HepG2 (cell line): Measurements from ENCODE around the gene CAPN15. TPM values are rescaled to one million over a fixed set of nuclear protein-coding genes. Genes with fewer than 3 reads are reported as not detected.

ENCODE experiments used
- CENPT ChIP-seq: sonication (generic); formaldehyde crosslinking; IDR thresholded peaks from 2 replicates; pipeline ENCODE4 v1.8.0; 2022; ENCODE audit warnings: low read depth, mild to moderate bottlenecking, moderate library complexity, missing genetic modification reagents
- HIVEP1 ChIP-seq: sonication (generic); formaldehyde crosslinking; IDR thresholded peaks from 2 replicates; pipeline ENCODE4 v1.4.0; 2020; ENCODE audit warnings: mild to moderate bottlenecking, missing genetic modification reagents
- HMGXB3 ChIP-seq: sonication (generic); formaldehyde crosslinking; IDR thresholded peaks from 2 replicates; pipeline ENCODE4 v1.4.0; 2020; ENCODE audit warnings: missing genetic modification reagents, borderline replicate concordance
- HNRNPL ChIP-seq: fragments of 200-400 bp; formaldehyde crosslinking; IDR thresholded peaks from 2 replicates; pipeline ENCODE4 v1.6.1; 2017; ENCODE audit warnings: mild to moderate bottlenecking, low read depth, low read length
- KDM2A ChIP-seq: sonication (generic); formaldehyde crosslinking; IDR thresholded peaks from 2 replicates; pipeline ENCODE4 v1.4.0; 2020; ENCODE audit warnings: low read depth, missing genetic modification reagents, borderline replicate concordance
- KLF16 ChIP-seq, 2 experiments: sonication (generic) in 1 of 2; formaldehyde crosslinking in 1 of 2; IDR thresholded peaks; 2 replicates each; pipeline versions ENCODE4 v1.6.1 to v1.8.0; 2016 to 2023; ENCODE audit warnings: missing genetic modification reagents in 2 of 2, missing compliant biosample characterization in 1 of 2
- MTF2 ChIP-seq: sonication (generic); formaldehyde crosslinking; IDR thresholded peaks from 2 replicates; pipeline ENCODE4 v1.5.0; 2020; ENCODE audit warnings: missing genetic modification reagents, borderline replicate concordance
- NFYB ChIP-seq: sonication (generic); formaldehyde crosslinking; IDR thresholded peaks from 2 replicates; pipeline ENCODE4 v1.4.0; 2020; ENCODE audit warnings: missing genetic modification reagents
- TAF1 ChIP-seq: sonication (generic); formaldehyde crosslinking; IDR thresholded peaks from 2 replicates; pipeline ENCODE4 v1.4.0; 2020; ENCODE audit warnings: missing genetic modification reagents
- TCF7L2 ChIP-seq: IDR thresholded peaks from 2 replicates; pipeline ENCODE4 v1.6.1; 2011; ENCODE audit warnings: mild to moderate bottlenecking, low read depth, low read length, moderate library complexity
- ZBTB4 ChIP-seq: sonication (generic); formaldehyde crosslinking; IDR thresholded peaks from 2 replicates; pipeline ENCODE4 v1.4.0; 2020; ENCODE audit warnings: missing genetic modification reagents, mild to moderate bottlenecking, borderline replicate concordance
- ZKSCAN5 ChIP-seq: sonication (generic); formaldehyde crosslinking; IDR thresholded peaks from 2 replicates; pipeline ENCODE4 v1.5.1; 2020; ENCODE audit warnings: mild to moderate bottlenecking, missing genetic modification reagents
- polyA plus RNA-seq, 8 experiments: library from polyadenylated mRNA; depleted of rRNA in 3 of 8; stranded (reverse) in 7 of 8; unstranded in 1 of 8; fragments of >200 nt; fragmentation: Illumina TruSeq in 4 of 8; extraction: Trizol in 4 of 8; gene quantifications; 2 replicates each; pipeline versions ENCODE4 v1.2.1 to v1.2.3, GENCODE V29; 2011 to 2016; ENCODE audit warnings: low read depth in 4 of 8, missing spikeins in 1 of 8, mixed read lengths in 1 of 8; ENCODE audit not compliant: insufficient read depth in 1 of 8
- total RNA-seq, 5 experiments: library from RNA; depleted of rRNA; stranded (reverse); fragments of >200 nt; fragmentation: Illumina TruSeq; extraction: Trizol; gene quantifications; 2 replicates each; pipeline ENCODE4 v1.2.3, GENCODE V29; 2016; ENCODE audit warnings: low read depth in 1 of 5
- TF ChIP-seq, protein P1 (sequence below), 2 experiments: sonication (generic) in 1 of 2; formaldehyde crosslinking in 1 of 2; IDR thresholded peaks; 2 replicates each; pipeline versions ENCODE4 v1.4.0 to v1.6.1; 2016 to 2020; ENCODE audit warnings: borderline replicate concordance in 1 of 2, low read depth in 1 of 2, mild to moderate bottlenecking in 1 of 2, missing genetic modification reagents in 1 of 2
- TF ChIP-seq, protein P2 (sequence below): sonication (generic); formaldehyde crosslinking; conservative IDR thresholded peaks from 2 replicates; pipeline ENCODE4 v1.8.1; 2023; ENCODE audit warnings: missing genetic modification reagents
- TF ChIP-seq, protein P3 (sequence below): IDR thresholded peaks from 2 replicates; pipeline ENCODE4 v1.6.1; 2012; ENCODE audit warnings: inconsistent platforms

The CAPN15 gene
- total and polyA plus RNA-seq, 2 of the 13 experiments (the other 11 are each of a cell fraction or from before 2014, with no cell fraction given): 14.9 to 24.5 TPM

DNA sequence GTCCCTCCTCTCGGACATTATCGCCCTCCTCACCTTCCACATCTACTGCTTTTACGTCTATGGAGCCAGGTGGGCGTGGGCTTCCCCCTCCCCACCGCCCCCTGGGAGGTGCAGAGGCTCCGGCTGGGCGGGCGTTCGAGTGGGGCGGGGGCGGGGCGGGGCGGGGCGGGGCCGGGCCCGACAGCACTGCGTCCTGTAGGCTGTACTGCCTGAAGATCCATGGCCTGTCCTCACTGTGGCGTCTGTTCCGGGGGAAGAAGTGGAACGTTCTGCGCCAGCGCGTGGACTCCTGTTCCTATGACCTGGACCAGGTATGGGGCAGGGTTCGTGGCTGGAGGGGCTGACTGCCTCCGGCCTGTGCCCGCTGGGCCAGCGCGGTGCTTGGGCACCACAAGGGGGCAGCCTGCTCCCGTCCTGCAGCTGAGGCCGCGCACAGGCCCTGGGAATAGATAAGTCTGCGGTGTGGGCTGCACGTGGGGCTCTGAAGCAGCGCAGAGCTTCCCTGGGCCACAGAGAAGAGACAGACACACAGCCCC, 51.4 kb downstream of the CAPN15 start (continued):
- TF ChIP-seq HMGXB3 (peak; percentile 35; the same call in 1 of the 2 replicates), HNRNPL (peak; percentile 84), HIVEP1 (CRISPR knock-in tag) (no peak), TAF1 (no peak), TCF7L2 (no peak), NFYB (CRISPR knock-in tag) (no peak), ZKSCAN5 (CRISPR knock-in tag) (no peak), KLF16 (CRISPR knock-in tag; IDR thresholded peaks at IDR 0.05) (peak in 1 of 2 experiments; percentile 39; a peak in 1 of 4 replicates), ZBTB4 (CRISPR knock-in tag) (no peak), CENPT (CRISPR knock-in tag) (no peak), MTF2 (no peak), KDM2A (CRISPR knock-in tag) (peak; percentile 84)
- TF ChIP-seq, protein P1, sequence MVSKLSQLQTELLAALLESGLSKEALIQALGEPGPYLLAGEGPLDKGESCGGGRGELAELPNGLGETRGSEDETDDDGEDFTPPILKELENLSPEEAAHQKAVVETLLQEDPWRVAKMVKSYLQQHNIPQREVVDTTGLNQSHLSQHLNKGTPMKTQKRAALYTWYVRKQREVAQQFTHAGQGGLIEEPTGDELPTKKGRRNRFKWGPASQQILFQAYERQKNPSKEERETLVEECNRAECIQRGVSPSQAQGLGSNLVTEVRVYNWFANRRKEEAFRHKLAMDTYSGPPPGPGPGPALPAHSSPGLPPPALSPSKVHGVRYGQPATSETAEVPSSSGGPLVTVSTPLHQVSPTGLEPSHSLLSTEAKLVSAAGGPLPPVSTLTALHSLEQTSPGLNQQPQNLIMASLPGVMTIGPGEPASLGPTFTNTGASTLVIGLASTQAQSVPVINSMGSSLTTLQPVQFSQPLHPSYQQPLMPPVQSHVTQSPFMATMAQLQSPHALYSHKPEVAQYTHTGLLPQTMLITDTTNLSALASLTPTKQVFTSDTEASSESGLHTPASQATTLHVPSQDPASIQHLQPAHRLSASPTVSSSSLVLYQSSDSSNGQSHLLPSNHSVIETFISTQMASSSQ (IDR thresholded peaks at IDR 0.05; ENCODE audit: low read depth): no peak
- TF ChIP-seq, protein P1 (CRISPR knock-in tag; IDR thresholded peaks at IDR 0.05; ENCODE audit: borderline replicate concordance): no peak
- TF ChIP-seq, protein P2, sequence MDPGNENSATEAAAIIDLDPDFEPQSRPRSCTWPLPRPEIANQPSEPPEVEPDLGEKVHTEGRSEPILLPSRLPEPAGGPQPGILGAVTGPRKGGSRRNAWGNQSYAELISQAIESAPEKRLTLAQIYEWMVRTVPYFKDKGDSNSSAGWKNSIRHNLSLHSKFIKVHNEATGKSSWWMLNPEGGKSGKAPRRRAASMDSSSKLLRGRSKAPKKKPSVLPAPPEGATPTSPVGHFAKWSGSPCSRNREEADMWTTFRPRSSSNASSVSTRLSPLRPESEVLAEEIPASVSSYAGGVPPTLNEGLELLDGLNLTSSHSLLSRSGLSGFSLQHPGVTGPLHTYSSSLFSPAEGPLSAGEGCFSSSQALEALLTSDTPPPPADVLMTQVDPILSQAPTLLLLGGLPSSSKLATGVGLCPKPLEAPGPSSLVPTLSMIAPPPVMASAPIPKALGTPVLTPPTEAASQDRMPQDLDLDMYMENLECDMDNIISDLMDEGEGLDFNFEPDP (CRISPR knock-in tag): no peak
- TF ChIP-seq, protein P3, sequence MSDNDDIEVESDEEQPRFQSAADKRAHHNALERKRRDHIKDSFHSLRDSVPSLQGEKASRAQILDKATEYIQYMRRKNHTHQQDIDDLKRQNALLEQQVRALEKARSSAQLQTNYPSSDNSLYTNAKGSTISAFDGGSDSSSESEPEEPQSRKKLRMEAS: peak; percentile 75
